Mesendoderm (in vitro differentiated cells): Measurements from ENCODE around the gene RBM10.

Source experiments
- DNase-seq: peaks from one replicate; pipeline ENCODE4 v3.0.0; 2013
- H2AK5ac ChIP-seq: 2 replicates; pipeline ENCODE4 v1.6.1; 2013; ENCODE audit warnings: low read length, inconsistent platforms
- H2BK120ac ChIP-seq: 2 replicates; pipeline ENCODE4 v1.6.1; 2013; ENCODE audit warnings: low read depth, mild to moderate bottlenecking, low read length, moderate library complexity, mixed read lengths
- H2BK15ac ChIP-seq: replicated peaks from 2 replicates; pipeline ENCODE4 v1.6.1; 2013; ENCODE audit warnings: low read depth, mild to moderate bottlenecking, moderate library complexity
- H2BK5ac ChIP-seq: 2 replicates; pipeline ENCODE4 v1.6.1; 2013; ENCODE audit warnings: low read length, inconsistent platforms
- H3K18ac ChIP-seq: 2 replicates; pipeline ENCODE4 v1.6.1; 2013; ENCODE audit warnings: mild to moderate bottlenecking, low read length, mixed read lengths
- H3K23ac ChIP-seq: one replicate; pipeline ENCODE4 v1.6.1; 2013; ENCODE audit warnings: low read length
- H3K27ac ChIP-seq: 2 replicates; pipeline ENCODE4 v1.5.1; 2013; ENCODE audit warnings: low read depth, mild to moderate bottlenecking, inconsistent platforms, low read length, moderate library complexity
- H3K27me3 ChIP-seq: 2 replicates; pipeline ENCODE4 v1.6.1; 2013; ENCODE audit warnings: low read length, control low read depth, mild to moderate bottlenecking, inconsistent platforms; ENCODE audit not compliant: insufficient read depth, poor library complexity
- H3K36me3 ChIP-seq: 2 replicates; pipeline ENCODE4 v1.6.1; 2013; ENCODE audit warnings: low read length, inconsistent platforms; ENCODE audit not compliant: control insufficient read depth, insufficient read depth
- H3K4ac ChIP-seq: one replicate; pipeline ENCODE4 v1.6.1; 2013; ENCODE audit warnings: low read depth, mild to moderate bottlenecking, low read length, moderate library complexity
- H3K4me1 ChIP-seq: 2 replicates; pipeline ENCODE4 v1.6.1; 2013; ENCODE audit warnings: low read depth, low read length, inconsistent platforms; ENCODE audit not compliant: control insufficient read depth
- H3K4me2 ChIP-seq: 2 replicates; pipeline ENCODE4 v1.6.1; 2013; ENCODE audit warnings: low read length
- H3K4me3 ChIP-seq: 2 replicates; pipeline ENCODE4 v1.5.1; 2013; ENCODE audit warnings: mild to moderate bottlenecking, low read length
- H3K56ac ChIP-seq: one replicate; pipeline ENCODE4 v1.6.1; 2013; ENCODE audit warnings: low read length
- H3K79me1 ChIP-seq: 2 replicates; pipeline ENCODE4 v1.6.1; 2013; ENCODE audit warnings: low read length, inconsistent platforms
- H3K79me2 ChIP-seq: 2 replicates; pipeline ENCODE4 v1.6.1; 2013; ENCODE audit warnings: mild to moderate bottlenecking, low read length; ENCODE audit not compliant: control insufficient read depth, insufficient read depth
- H3K9ac ChIP-seq: 2 replicates; pipeline ENCODE4 v1.6.1; 2013; ENCODE audit warnings: low read length, inconsistent platforms
- H4K5ac ChIP-seq: one replicate; pipeline ENCODE4 v1.6.1; 2013; ENCODE audit warnings: low read length
- H4K8ac ChIP-seq: one replicate; pipeline ENCODE4 v1.6.1; 2013; ENCODE audit warnings: low read depth, mild to moderate bottlenecking, control low read depth, low read length, moderate library complexity
- WGBS: extraction: QIAGEN DNeasy Blood & Tissue Kit; methylation state at CpG from one replicate; pipeline ENCODE4 v1.1.7; 2013; ENCODE audit warnings: low lambda C conversion rate, missing lambda C conversion rate; ENCODE audit not compliant: insufficient coverage; ENCODE audit errors: extremely low coverage; 5-methylcytosine and 5-hydroxymethylcytosine counted together

Gene RBM10

DNA sequence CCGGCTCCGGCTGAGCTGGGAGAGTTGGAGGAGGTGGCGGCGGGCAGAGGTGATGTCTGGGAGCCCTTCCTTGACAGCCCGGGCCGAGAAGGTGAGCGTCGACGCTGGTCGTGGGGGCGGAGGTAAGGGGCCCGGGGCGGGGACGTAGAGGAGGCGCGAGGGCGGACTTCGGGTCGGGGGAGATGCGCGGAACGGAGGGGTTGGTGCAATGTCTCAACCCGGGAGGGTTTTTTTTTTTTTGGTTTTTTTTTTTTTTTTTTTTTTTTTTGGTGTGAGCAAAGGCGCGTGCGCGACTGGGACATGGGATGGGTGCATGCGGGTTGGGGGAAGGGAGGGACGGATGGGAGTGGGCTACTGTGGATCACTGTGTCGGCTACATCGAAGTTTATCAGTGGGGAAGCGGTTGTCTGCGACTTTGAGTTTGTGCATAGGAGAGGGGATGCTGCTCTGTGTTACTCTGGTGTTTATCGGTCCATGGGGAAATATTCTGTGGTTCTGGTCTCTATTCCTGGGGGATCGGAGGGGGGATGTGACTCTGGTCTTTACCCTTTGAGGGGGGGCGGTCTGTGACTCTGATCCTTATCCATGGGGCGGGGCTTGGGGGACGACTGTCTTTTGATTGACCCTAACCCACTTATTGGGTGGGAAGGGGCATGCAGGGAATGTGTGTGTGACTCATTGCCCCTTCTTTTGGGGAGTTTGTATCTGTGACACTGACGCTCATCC, 537 bp downstream of the RBM10 start:
- no peaks in the 10 kb centered on the region for H3K27me3 ChIP-seq
- no peak for DNase-seq
- WGBS = no CpG with 5 or more reads among the region's 39 CpGs
- H3K36me3 ChIP-seq = no peaks in the 10 kb centered on the region
- H3K4me1 ChIP-seq = no peaks in the 10 kb centered on the region
- H2BK120ac ChIP-seq = no peak overlapping the region
- H4K5ac ChIP-seq = no peak overlapping the region
- no peak overlapping the region for H2AK5ac ChIP-seq
- H3K18ac ChIP-seq = peak overlapping the region; percentile 60
- H3K79me2 ChIP-seq = peaks cover 46% of the 10 kb centered on the region
- no peak overlapping the region for H3K23ac ChIP-seq
- peak overlapping the region; percentile 62 for H3K4ac ChIP-seq
- H3K4me2 ChIP-seq = peak overlapping the region; percentile 83
- H3K79me1 ChIP-seq = peaks cover 3% of the 10 kb centered on the region
- H3K9ac ChIP-seq = peak overlapping the region; percentile 95
- H2BK5ac ChIP-seq = no peak overlapping the region
- no peak overlapping the region for H2BK15ac ChIP-seq
- peak overlapping the region; percentile 95 for H3K56ac ChIP-seq
- H3K4me3 ChIP-seq = peak overlapping the region; percentile 86
- H3K27ac ChIP-seq = peak overlapping the region; percentile 71
- H4K8ac ChIP-seq = no peak overlapping the region

DNA sequence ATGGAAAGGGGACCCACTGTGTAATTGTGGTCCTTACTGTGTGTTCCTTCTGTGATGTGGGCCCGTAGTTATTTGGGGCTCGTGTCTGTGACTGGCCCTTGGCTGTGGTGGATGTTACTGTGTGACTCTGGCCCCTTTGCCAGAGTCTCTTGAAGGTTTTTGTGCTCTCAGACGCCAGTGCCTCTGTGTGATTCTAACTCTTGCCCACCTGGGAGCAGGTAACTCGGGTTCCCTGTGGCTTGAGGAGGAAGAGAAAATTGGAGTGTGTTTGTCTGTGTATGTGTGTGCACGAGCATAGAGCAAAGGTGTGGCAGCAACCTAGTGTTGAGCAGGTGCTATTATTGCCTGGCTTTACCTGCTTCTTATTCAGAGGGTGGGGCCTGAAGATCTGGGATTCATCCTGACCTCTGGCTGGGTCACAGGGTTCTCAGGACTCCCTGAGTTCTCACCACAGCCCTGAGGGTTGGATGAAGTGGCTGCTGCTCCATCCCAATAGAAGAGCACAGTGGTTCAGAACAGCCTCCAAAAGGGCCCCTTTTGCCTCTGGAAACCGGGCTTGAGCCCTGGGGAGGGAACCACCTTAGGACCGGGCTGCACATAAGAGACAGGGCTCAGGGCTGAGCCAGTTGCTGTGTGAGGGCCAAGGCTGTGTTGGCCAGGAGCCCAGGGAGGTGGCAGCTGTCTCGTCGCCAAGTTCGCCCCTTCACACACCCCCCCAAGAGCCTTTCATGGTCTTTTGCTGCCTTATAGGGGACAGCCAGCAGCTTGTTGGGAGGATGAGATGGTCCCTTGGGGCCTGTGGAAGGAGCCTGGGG, 1.3 kb downstream of the RBM10 start:
- DNase-seq = no peak
- H3K4me2 ChIP-seq = peak overlapping the region; percentile 83
- no peak overlapping the region for H3K18ac ChIP-seq
- peaks cover 3% of the 10 kb centered on the region for H3K79me1 ChIP-seq
- no peak overlapping the region for H4K8ac ChIP-seq
- no peak overlapping the region for H2BK5ac ChIP-seq
- no peak overlapping the region for H2BK120ac ChIP-seq
- no peak overlapping the region for H2BK15ac ChIP-seq
- no CpG with 5 or more reads among the region's 10 CpGs for WGBS
- H4K5ac ChIP-seq = no peak overlapping the region
- H3K4me1 ChIP-seq = no peaks in the 10 kb centered on the region
- H3K27me3 ChIP-seq = no peaks in the 10 kb centered on the region
- H3K4me3 ChIP-seq = peak overlapping the region; percentile 86
- no peak overlapping the region for H2AK5ac ChIP-seq
- no peak overlapping the region for H3K23ac ChIP-seq
- H3K79me2 ChIP-seq = peaks cover 46% of the 10 kb centered on the region
- H3K9ac ChIP-seq = peak overlapping the region; percentile 95
- H3K36me3 ChIP-seq = no peaks in the 10 kb centered on the region
- H3K27ac ChIP-seq = no peak overlapping the region
- no peak overlapping the region for H3K4ac ChIP-seq
- peak overlapping the region; percentile 93 for H3K56ac ChIP-seq

DNA sequence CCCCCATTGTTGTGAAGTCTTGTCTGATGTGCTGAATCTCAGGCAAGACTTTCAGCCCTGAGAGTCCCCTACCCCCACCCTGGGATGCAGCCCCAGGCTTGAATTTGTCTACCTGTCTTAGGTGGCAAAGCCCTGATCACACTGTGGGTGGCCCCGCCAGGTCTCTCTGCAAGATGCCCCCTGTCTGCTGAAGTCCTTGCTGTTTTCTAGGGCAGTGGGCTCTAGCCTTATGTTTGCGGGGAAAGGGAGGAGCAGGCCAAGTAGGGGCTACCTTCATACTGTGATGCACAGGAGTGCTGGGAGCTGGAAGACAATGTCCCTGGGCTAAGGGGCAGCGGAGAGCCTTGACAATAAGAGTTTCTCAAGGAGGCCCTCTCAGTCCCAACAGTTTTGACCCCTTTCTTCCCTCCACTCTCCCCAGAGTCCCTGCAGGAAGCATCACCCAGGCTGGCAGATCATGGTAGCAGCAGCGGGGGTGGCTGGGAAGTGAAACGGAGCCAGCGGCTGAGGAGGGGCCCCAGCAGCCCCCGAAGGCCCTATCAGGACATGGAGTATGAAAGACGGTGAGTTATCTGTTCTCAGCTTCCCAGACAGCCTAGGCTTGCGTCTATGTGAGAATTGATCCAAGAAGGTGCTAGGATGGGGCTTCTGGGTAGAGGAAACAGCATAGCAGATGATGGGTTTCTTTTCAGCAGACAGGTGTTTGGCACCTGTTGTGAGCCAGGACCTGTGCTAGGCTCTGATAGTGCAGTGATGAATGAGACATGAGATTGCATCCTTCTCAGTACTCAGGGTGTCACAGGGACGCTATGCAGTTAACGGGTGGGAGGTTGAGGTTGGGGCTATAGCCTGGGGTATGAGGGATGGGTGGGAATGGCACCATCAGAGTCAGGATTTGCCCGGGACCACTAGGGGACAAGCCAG, 2.2 kb downstream of the RBM10 start:
- no peak overlapping the region for H4K8ac ChIP-seq
- H3K56ac ChIP-seq = peak overlapping the region; percentile 93
- no peaks in the 10 kb centered on the region for H3K36me3 ChIP-seq
- peaks cover 3% of the 10 kb centered on the region for H3K79me1 ChIP-seq
- no peak overlapping the region for H3K27ac ChIP-seq
- no peak overlapping the region for H2AK5ac ChIP-seq
- H3K4me2 ChIP-seq = no peak overlapping the region
- DNase-seq = no peak
- peak overlapping the region; percentile 95 for H3K9ac ChIP-seq
- no peak overlapping the region for H2BK15ac ChIP-seq
- no peak overlapping the region for H3K4me3 ChIP-seq
- H3K18ac ChIP-seq = no peak overlapping the region
- H4K5ac ChIP-seq = no peak overlapping the region
- no peak overlapping the region for H2BK120ac ChIP-seq
- no peaks in the 10 kb centered on the region for H3K27me3 ChIP-seq
- WGBS = no CpG with 5 or more reads among the region's 12 CpGs
- no peaks in the 10 kb centered on the region for H3K4me1 ChIP-seq
- peaks cover 48% of the 10 kb centered on the region for H3K79me2 ChIP-seq
- H2BK5ac ChIP-seq = no peak overlapping the region
- no peak overlapping the region for H3K23ac ChIP-seq
- no peak overlapping the region for H3K4ac ChIP-seq

DNA sequence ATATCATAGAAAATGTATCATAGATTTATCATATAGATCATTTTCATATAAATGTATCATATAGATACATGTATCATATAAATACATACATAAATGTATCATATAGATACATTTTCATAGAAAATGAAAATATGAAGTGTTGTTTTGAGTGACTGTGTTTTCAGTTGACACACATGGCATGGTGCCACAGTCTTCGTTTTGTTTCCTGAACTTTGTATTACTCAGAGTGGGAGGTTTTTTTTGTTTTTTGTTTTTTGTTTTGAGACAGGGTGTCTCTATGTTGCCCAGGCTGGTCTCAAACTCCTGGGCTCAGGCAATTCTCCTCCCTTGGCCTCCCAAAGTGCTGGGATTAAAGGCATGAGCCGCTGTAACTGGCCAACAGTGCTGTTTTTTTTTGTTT, 3.9 kb downstream of the RBM10 start:
- Histone ChIP-seq H3K79me2 (peaks cover 40% of the 10 kb centered on the region), H3K9ac (no peak overlapping the region), H2BK5ac (no peak overlapping the region), H3K79me1 (no peaks in the 10 kb centered on the region), H3K18ac (no peak overlapping the region), H3K23ac (no peak overlapping the region), H3K27me3 (no peaks in the 10 kb centered on the region), H3K4ac (no peak overlapping the region), H3K4me1 (no peaks in the 10 kb centered on the region), H4K5ac (no peak overlapping the region), H3K4me3 (no peak overlapping the region), H2BK120ac (no peak overlapping the region), H2BK15ac (no peak overlapping the region), H3K56ac (no peak overlapping the region), H2AK5ac (no peak overlapping the region), H3K4me2 (no peak overlapping the region), H4K8ac (no peak overlapping the region), H3K27ac (no peak overlapping the region), H3K36me3 (no peaks in the 10 kb centered on the region)
- DNase-seq = no peak
- WGBS = no CpG with 5 or more reads among the region's 2 CpGs

DNA sequence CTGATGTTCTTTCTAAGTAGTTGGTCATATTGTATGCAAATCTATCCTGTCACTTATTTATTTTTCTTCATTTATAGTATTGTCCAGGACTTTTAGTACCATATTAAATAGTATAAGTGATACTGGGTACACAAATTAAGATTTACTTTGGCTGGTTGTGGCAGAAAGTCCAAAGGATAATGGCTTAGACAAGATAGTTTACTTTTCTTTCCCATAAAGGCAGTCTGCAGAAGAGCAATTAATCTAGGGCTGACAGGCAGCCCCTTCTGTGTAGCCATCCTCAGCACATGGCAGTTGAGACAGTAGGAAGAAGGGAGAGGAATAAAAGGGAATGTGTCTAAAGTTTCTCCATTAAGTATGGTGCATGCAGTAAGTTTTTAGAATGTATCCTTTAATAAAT, 6.4 kb downstream of the RBM10 start:
- no peak overlapping the region for H3K4me3 ChIP-seq
- no peak overlapping the region for H3K18ac ChIP-seq
- H3K4me2 ChIP-seq = no peak overlapping the region
- no peaks in the 10 kb centered on the region for H3K36me3 ChIP-seq
- H2AK5ac ChIP-seq = no peak overlapping the region
- H3K4ac ChIP-seq = no peak overlapping the region
- no peak overlapping the region for H3K9ac ChIP-seq
- no peaks in the 10 kb centered on the region for H3K4me1 ChIP-seq
- no peak overlapping the region for H2BK120ac ChIP-seq
- H3K23ac ChIP-seq = no peak overlapping the region
- no peak overlapping the region for H3K56ac ChIP-seq
- no peak overlapping the region for H2BK15ac ChIP-seq
- H3K79me1 ChIP-seq = no peaks in the 10 kb centered on the region
- no peak overlapping the region for H2BK5ac ChIP-seq
- DNase-seq = no peak
- H4K5ac ChIP-seq = no peak overlapping the region
- H3K79me2 ChIP-seq = peaks cover 30% of the 10 kb centered on the region
- H3K27ac ChIP-seq = no peak overlapping the region
- no peak overlapping the region for H4K8ac ChIP-seq
- no peaks in the 10 kb centered on the region for H3K27me3 ChIP-seq
